ENCODE data around the gene FXYD3.
A peak's percentile ranks its signal among the peaks of the same experiment; 100 is the strongest.
"Not testable (repeated sequence)": the region's sequence is repeated elsewhere in the genome, so short reads cannot be mapped to it uniquely, and the experiment has no call there.

FXYD3 gene

DNA sequence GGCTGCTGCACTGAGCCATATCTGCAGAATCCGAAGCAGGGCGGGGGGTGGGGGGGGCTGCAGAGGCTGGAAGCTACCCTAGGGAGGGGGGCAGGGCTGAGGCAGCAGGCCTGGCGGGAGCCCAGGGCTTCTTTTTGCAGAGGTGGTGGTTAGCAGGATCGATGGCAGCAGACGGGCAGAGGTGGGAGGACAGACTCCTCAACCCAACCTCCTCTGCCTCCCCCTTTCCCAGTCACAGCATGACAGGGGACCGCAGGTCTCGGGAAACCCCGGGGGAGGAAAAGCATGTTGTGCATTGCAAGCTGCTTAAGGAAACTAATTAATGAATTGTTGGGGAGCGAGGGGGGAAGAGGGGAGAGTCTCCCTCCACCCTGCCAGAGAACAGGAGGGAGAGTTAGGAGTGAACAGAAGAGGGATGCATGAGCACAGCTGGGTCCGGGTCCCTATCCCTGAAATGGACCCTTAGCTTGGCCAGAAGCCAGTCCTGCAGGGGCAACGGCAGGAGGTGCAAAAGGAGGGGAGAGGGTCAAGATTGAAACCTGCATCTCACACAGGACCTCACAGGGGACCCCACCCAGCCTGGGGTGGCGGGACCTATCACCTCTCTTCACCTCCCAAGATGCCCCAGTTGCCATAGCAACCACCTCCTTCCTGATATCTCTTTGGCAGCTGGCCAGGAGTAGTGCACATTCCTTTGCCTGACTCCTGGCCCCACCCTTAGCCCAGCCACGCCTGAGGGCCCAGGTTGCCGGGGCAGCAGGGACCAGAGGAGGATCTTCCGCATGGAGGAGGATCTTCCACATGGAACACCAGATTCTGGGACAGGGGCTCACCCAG lies 29.2 kb downstream of the FXYD3 start:
- DNase-seq: peak; percentile 36

DNA sequence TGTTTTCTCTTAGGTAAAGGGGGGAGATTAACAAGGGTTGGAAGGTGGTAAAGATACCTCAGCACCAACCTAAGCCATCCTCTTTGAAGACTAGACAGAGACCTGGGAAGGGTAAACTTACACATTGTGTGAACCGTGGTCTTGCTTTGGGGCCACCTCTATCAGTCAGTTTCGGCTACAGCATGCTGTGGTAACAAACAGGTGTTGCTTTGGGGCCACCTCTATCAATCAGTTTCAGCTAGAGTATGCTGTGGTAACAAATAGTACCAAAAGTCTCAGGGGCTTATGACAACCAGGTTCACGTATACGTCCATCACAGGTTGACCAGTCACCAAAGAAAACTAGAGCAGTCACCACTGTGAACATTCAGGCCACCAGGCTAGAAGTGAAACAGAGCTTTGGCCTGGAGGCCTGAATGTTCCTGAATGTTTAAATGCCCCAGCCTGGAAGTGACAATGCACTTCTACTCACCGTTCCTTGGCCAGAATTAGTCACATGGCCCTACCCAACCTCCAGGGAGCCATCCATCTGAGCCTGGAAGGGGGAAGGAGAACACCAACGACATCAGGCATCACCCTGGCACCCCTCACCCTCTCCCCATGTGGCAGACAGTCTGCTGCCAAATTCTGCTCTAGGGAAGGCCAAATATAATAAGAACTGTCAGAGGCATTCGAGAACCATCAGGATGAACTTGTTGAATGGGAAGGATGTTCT lies 31.3 kb downstream of the FXYD3 start:
- no peak for DNase-seq

DNA sequence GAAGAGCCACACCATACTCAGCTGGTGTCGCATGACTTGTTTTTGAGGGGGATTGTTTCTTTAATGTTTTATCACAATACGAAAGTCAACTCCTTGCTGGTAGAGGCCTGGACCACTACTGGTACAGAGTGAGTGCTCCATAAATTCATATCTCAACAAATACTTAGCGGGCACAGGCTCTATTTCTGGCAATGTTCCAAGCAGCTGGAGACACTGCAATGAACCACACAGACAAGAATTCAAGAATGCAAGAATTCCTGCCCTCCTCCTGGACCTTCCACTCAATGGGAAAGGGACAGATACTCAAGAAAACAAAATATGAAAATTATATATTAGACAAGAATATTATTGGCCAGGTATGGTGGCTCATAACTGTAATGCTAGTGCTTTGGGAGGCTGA lies 33.8 kb downstream of the FXYD3 start:
- no peak for DNase-seq

DNA sequence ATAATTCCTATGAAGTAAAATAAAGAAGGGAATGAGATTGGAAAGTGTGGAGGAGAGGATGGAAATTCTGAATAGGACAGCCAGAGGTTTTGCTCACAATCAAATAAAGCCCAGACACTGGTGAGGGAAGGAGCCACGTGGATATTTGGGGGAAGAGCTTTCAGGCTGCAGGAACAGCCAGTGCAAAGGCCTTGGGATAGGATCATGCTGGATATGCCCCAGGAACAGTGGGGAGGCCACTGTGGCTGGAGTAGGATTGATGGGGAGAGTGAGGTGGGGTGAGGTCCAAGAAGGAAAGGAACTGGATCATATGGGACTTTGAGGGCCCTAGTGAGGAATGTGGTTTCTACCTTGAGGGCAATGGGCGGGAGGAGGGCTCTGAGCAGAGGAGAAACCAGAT lies 34.8 kb downstream of the FXYD3 start:
- no peak for DNase-seq

DNA sequence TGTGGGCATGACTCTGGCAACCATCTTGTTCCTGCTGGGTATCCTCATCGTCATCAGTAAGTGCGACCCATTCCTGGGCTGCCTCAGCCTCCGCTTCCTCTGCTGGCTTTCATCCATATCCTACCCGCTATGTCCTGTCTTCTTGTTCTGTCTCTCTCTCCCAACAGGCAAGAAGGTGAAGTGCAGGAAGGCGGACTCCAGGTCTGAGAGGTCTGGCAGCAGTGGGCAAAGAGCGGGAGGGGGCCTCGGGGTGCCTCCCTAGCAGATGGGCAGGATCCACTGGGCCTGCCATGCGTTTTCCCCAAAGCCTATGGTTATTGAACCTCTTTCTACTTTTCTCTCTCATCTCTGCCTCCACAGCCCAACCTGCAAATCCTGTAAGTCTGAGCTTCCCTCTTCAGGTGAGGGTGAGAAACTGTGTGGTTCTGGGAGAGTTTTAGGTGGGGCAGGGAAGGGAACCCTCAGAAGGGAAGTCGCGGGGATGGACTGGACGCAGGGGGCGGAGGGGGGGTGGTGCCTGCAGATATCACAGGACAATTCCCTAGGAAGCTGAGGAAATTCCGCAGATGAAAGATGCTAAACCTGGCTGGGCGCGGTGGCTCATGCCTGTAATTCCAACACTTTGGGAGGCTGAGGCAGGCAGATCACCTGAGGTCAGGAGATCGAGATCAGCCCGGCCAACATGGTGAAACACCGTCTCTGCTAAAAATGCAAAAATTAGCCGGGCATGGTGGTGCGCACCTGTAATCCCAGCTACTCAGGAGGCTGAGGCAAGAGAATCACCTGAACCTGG lies 35.8 kb downstream of the FXYD3 start:
- no peak for DNase-seq

DNA sequence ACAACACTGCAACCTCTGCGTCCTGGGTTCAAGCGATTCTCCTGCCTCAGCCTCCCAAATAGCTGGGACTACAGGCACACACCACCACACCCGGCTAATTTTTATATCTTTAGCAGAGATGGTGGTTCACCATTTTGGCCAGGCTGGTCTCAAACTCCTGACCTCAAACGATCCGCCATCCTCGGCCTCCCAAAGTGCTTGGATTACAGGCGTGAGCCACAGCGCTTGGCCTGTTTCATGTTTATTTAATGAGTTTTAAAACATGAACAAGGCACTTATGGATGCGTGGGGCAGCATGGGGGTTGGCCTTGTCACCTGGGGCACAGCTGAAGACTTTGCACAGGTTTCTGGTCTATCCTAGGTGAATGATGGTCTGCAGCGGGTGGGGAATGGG lies 37.5 kb downstream of the FXYD3 start:
- not testable (repeated sequence) for DNase-seq

DNA sequence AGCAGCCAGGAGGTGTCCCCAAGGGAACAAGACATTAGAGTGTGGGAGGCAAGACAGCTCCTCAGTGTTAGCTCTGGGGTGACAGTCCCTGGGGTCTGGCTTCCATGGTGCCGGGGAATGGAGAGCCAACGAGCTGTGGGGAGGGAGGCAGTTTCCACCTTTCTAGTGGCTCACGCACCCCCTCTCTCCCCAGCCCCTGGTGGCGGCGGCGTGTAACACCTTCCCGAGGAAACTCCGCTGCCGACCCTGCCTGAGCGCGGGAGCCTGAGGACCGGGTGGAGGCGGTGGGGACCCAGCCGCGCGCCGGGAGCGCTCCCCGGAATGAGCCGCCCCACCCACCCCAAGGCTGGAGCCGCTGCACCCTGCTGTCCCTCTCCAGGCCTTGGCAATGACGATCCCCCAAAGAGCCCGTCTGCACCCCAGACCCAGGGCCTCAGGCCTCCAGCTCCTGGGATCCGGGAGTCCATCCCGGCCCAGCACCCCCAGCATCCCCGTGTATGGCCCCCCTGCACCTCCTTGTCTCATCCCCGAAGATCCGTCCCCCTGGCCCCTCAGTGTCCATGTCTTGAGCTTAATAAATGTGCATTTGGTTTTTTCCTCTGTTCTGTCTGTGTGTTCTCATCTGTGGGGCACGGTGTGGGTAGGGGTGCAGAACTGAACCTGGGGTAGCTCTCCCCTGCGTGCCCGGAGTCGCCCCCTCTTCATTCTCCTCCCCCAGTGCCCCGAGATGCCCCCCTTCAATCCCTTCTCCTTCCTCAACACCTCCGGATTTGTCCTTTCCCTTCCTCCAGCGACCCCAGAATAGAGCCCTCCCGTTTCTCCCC lies 38.3 kb downstream of the FXYD3 start:
- peak; percentile 14 for DNase-seq

DNA sequence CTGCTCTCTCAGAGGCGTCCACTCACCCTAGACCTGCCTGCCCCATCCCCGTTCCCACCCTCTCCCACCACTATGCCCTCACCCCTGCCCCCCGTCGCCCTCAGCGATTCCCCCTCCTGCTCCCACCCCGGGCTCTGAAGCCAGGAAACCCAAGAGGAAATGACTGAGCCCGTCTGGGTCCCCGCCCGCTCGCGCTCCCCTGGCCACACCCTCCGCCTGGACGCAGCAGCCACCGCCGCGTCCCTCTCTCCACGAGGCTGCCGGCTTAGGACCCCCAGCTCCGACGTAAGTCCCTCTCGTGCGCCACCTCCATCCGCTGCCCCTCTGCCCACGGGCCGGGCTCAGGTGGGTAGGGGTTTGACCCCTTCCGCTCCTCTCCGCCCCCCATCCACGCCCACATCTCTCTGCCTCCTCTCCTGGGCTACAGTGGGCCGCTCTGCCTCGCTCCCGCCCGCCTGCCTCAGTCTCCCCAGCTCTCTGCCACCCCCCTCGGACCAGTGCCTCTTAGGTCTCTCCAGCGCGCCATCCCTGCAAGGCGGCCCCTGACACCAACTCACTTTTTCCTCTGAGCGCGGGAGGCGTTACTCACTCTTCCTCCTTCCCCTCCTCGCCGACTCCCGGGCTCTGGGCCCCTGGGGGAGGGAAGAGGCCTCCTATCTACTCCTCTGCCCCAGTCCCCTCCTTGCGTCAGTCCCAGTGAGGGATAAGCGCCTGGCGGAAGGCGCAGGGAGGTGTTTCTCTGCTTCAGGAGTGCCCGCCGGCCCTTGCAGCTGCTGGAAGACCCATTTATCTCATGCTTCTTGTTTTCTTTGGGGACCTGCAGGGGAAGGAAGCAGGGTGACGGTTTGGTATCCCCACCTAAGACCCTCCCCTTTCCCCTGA lies 39.1 kb downstream of the FXYD3 start, which contains the start of gene FXYD5:
Gene FXYD5 (plus strand): TSS at position 211 of the 882 bp plus-strand sequence. CDS start 816 bp downstream, outside the sequence.
- no peak for DNase-seq

DNA sequence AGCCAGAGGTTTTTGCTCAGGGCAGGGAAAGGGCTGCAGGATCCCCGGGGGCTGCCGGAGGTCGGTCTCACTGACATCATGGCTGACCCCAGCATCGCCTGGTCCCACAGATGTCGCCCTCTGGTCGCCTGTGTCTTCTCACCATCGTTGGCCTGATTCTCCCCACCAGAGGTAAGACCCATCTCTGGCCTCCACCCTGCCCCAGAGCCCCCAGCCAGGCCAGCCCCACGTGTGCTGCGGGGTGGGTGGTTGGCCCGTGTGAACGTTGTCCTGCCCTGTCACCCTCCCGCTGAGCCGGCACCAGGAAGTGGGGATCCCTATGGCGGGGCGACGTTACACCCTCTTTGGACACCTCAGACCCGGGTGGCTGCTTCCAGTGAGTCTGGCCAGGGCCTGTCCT lies 39.8 kb downstream of the FXYD3 start:
- no peak for DNase-seq

DNA sequence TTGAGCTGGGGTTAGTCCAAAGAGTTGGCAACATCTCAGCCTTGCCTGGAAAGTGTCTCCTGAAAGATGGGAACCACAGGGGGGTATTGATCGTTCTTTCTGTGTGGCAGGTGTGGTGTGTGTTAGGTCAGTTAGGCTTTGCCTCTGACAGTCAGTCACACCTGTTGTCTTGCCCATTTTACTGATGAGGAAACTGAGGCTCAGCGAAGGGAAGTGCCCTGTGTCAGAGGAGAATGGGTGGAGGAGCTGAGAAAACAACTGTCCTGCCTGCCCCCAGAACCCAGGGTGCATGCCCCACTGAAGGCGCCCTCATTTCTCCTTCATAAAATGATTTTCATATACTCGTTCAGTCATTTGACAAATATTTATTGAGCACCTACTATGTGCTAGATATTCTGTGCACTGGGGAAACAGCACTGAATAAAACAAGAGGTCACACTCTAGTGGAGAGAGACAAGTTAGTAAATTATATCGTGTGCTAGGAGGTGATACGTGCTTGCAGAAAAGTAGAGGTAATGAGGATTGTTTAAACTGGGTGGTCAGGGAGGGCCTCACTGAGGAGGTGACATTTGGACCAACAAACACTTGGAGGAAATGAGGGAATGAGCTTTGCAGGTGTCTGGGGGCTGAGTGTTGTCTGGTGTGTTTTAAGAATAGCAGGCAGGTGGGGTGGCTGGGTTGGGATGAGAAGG lies 40.5 kb downstream of the FXYD3 start:
- no peak for DNase-seq

DNA sequence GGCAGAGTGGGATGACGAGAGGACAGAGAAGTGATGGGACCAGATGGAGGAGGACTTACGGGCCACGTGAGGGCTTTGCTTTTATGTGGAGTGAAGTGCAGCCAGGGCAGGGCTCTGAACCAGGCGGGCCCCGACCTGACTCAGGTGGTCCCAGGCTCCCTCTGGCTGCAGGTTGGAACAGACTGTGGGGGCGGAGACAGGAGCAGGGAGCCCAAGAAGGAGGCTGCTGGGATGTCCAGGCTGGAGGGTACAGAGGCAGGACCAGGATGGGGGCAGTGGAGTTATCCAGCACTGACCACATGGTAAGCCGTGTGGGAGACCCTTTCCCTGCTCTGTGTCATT lies 41.0 kb downstream of the FXYD3 start:
- no peak for DNase-seq

DNA sequence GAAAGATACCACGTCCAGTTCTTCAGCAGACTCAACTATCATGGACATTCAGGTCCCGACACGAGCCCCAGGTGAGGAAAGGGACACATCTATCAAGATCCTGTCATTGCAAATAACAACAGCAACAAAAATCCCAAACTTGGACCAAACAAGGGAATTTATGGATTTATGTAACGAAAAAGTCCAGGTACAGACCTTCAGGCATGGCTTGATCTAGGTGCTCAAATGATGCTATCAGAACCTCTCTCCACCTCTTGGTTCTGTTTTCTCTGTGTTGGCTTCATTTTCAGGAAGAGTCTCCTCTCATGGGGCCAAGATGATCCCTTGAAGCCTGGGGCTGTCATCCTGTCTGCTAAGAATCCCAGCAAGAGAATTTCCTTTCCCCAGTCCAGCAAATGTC lies 41.8 kb downstream of the FXYD3 start:
- DNase-seq: no peak

DNA sequence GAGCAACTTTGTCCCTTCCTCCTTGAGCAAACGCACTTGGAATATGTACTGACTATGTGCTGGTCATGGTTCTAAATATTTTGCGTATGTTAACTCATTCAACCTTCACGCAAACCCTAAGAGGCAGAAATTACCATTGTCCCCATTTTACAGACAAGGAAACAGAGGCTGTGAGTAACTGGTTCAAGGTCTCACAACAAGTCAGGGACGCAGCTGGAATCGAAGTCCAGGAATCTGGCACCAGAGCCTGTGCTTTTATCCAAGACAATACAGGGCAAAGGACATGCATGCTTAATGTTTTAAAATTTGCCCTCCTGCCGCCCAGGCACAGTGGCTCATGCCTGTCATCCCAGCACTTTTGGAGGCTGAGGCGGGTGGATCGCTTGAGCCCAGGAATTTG lies 44.0 kb downstream of the FXYD3 start:
- DNase-seq: no peak

DNA sequence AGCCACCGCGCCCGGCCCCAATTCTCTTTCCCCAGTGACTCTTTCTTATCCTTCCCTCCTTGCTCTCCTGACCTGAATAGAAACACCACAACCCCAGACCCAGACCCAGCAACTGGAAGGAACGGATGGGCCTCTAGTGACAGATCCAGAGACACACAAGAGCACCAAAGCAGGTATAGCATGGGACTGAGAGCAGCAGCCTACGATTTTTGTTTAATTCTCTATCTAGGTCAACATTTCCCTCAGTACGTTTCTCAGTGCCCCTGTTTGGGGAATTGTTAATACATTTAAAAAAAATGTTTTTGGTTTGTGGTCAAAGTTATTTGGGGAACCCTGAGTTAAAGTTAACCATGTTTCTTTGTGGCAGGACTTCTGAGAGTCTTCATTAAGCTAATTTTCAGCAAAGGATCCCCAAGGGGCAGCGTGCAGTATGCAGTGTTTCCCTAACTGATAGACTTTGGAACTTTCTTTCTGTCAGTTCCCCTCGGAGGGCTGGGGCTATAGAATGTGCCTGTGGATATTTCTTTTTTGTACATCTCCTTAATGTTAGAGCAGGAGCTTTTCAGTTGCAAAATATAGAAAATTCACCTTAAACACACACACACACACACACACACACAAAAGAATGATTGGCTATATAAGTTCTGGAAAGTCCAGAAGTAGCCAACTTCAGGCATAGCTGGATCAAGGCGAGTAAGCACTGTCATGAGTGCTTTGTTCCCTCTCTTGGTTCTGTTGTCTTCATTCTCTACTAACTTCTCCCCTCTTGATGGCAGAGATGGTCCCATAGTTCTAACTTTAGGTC lies 45.2 kb downstream of the FXYD3 start:
- no peak for DNase-seq

DNA sequence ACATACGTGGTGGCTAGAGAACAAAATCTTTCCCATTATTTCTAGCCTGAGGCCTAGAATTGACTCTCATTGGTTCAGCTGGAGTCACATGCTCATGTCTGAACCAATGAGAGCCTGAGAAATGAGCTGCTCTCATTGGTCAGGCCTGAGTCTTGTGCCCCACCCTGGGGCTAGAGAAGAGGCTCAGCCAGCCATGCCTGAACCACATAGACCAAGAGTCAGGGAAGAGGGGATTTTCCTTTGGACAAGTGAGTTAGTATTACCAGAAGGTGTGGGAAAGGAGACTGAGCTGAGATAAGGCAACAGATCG lies 45.8 kb downstream of the FXYD3 start:
- DNase-seq: no peak

DNA sequence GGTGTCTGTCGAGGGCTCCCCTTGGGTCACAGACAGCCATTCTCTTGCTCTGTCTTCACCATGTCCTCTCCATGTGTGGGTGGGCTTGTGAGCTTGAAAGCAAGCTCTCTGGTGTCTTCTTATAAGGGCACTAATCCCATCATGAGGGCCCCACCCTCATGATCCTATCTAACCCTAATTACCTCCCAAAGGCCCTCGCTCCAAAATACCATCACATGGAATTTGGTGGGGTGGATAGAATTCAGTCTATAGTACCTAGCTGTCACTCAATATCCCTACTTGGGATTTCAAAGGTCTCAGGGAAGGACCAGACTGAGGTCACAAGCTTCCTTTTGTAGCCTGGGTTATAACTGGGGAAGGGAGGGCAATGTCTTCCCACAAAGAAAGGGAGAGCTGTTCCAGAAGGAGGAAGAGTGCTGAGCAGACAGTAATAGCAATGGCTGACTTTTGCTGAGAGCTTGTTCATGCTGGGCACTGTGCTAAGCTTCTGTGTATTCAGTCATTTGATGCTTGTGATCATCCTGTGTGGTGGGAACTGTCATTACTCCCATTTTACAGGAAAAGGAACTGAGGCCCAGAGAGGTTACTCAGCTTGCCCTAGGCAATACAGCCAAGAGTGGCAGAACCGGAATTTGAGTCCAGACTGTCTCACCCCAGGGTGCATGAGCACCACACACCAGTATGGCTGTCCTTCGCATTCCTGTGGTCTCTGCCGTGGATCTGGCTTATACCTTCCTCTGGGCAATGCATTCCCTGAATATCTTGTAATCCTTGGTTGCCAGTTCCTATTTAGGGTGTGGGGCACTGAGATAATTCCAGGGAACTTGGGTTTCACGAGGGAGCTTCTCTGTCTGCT lies 47.1 kb downstream of the FXYD3 start:
- no peak for DNase-seq

DNA sequence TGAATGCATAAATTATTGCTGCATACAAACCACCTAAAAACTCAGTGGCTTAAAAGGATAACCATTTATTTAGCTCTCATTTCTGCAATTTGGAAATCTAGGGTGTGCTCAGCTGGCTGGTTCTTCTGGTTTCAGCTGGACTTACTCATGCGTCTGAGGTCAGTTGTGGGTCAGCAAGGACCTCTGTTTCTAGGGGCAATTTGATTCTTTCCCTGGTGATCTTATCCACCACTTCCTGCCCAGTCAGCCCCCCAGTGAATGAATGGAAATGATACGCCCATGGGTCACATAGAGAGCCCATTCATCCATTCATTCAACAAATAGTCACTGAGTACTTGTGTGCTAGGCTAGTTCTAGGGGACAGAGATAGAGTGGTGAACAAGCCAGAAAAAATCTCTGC lies 48.8 kb downstream of the FXYD3 start:
- DNase-seq: no peak

DNA sequence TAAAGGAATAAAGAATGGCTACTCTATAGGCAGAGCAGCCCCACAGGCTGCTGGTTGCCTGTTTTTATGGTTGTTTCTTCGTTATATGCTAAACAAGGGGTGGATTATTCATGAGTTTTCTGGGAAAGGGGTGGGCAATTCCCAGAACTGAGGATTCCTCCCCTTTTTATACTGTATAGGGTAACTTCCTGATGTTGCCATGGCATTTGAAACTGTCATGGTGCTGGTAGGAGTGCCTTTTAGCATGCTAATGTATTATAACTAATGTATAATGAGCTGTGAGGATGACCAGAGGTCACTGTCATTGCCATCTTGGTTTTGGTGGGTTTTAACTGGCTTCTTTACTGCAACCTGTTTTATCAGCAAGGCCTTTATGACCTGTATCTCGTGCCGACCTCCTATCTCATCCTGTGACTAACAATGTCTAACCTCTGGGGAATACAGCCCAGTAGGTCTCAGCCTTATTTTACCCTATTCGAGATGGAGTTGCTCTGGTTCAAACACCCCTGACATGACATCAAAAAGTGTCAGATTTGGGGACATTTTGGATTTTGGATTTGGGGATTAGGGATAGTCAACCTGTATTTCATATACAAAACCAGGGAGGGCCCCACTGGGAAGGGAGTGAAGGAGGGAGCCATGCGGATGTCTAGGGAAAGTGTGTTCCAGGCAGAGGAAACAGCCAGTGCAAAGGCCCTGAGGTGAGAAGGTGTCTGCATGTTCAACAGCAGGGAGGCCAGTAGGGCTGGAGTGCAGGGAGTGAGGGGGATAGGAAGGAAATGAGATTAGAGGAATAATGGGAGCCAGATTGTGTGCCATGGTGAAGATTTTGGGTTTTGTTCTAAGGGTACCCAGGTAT lies 49.8 kb downstream of the FXYD3 start:
- DNase-seq: no peak
